OCI-LY3 (cell line): ENCODE results near the gene SOX8.

Experiments used
- H2AFZ ChIP-seq: fragments of 200-600, 300-600 bp; shearing (Covaris generic); 2 replicates; pipeline ENCODE4 v1.6.0; 2014; ENCODE audit warnings: antibody characterized with exemption, low read depth, low read length
- H3K27ac ChIP-seq: fragments of 200-600, 300-600 bp; sonication (generic); 2 replicates; pipeline ENCODE4 v1.5.1; 2014; ENCODE audit warnings: mild to moderate bottlenecking, low read length, moderate library complexity, mixed read lengths
- H3K27me3 ChIP-seq: fragments of 200-600, 300-600 bp; sonication (generic); 2 replicates; pipeline ENCODE4 v1.6.1; 2014; ENCODE audit warnings: low read depth, low read length, mixed read lengths
- H3K36me3 ChIP-seq: fragments of 200-600, 300-600 bp; sonication (generic); replicated peaks from 2 replicates; pipeline ENCODE3; 2014; ENCODE audit warnings: low read depth, low read length, mixed read lengths
- H3K4me1 ChIP-seq: fragments of 300-600, 200-600 bp; sonication (generic); 2 replicates; pipeline ENCODE4 v1.6.1; 2014; ENCODE audit warnings: low read length, mixed read lengths
- H3K4me2 ChIP-seq: fragments of 200-600, 300-600 bp; sonication (generic); 2 replicates; pipeline ENCODE4 v1.6.1; 2014; ENCODE audit warnings: low read length, mixed read lengths
- H3K4me3 ChIP-seq: fragments of 300-600, 200-600 bp; sonication (generic); 2 replicates; pipeline ENCODE4 v1.5.1; 2014; ENCODE audit warnings: antibody characterized with exemption, mild to moderate bottlenecking, low read length, moderate library complexity
- H3K79me2 ChIP-seq: fragments of 300-600, 200-600 bp; shearing (Covaris generic); 2 replicates; pipeline ENCODE4 v1.6.1; 2014; ENCODE audit warnings: mild to moderate bottlenecking, low read length, mixed read lengths
- H3K9ac ChIP-seq: fragments of 300-600, 200-600 bp; shearing (Covaris generic); 2 replicates; pipeline ENCODE4 v1.6.0; 2014; ENCODE audit warnings: mild to moderate bottlenecking, low read length, moderate library complexity
- H3K9me3 ChIP-seq: fragments of 200-600, 300-600 bp; shearing (Covaris generic); 2 replicates; pipeline ENCODE4 v1.6.1; 2014; ENCODE audit warnings: low read length, mixed read lengths; ENCODE audit not compliant: insufficient read depth
- H4K20me1 ChIP-seq: fragments of 200-600, 300-600 bp; sonication (generic); 2 replicates; pipeline ENCODE4 v1.6.1; 2016; ENCODE audit warnings: low read length, mixed read lengths; ENCODE audit not compliant: insufficient read depth
- CTCF ChIP-seq: fragments of 200-600, 300-600 bp; sonication (generic); IDR thresholded peaks from 2 replicates; pipeline ENCODE4 v1.5.1; 2014; ENCODE audit warnings: antibody characterized with exemption, low read length, low read depth
- EZH2phosphoT487 ChIP-seq: fragments of 200-600 bp; shearing (Covaris generic); IDR thresholded peaks from 2 replicates; pipeline ENCODE4 v1.6.1; 2018; ENCODE audit warnings: antibody characterized with exemption, mixed run types, low read depth

The SOX8 gene

DNA sequence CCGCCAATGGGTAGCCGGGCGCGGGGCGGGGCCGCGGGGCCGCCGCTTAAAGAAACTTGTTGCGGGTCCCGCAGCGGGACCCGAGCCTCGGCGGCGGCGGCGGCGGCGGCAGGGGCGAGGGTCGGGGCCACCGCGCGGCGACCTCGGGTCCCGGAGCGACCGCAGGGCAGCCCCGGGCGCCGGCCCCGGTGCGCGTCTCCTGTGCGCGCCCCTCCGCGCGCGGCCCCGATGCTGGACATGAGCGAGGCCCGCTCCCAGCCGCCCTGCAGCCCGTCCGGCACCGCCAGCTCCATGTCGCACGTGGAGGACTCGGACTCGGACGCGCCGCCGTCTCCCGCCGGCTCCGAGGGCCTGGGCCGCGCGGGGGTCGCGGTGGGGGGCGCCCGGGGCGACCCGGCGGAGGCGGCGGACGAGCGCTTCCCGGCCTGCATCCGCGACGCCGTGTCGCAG lies at the start of gene SOX8:
Gene SOX8, plus strand, starts transcription at position 76 of the 450 bp plus-strand sequence. Its CDS starts 153 bp downstream, at position 229.
- Histone ChIP-seq H4K20me1 (no peaks in the 10 kb centered on the region), H3K9ac (no peak within 1 kb of the TSS), H3K4me2 (no peak within 1 kb of the TSS), H3K4me1 (no peaks in the 10 kb centered on the region), H3K27me3 (no peaks in the 10 kb centered on the region), H3K27ac (no peak within 1 kb of the TSS), H3K79me2 (no peaks in the 10 kb centered on the region), H3K4me3 (no peak within 1 kb of the TSS), H2AFZ (no peak within 1 kb of the TSS), H3K36me3 (no peaks in the 10 kb centered on the region), H3K9me3 (no peaks in the 10 kb centered on the region)
- TF ChIP-seq EZH2phosphoT487 (no peak), CTCF (no peak)

DNA sequence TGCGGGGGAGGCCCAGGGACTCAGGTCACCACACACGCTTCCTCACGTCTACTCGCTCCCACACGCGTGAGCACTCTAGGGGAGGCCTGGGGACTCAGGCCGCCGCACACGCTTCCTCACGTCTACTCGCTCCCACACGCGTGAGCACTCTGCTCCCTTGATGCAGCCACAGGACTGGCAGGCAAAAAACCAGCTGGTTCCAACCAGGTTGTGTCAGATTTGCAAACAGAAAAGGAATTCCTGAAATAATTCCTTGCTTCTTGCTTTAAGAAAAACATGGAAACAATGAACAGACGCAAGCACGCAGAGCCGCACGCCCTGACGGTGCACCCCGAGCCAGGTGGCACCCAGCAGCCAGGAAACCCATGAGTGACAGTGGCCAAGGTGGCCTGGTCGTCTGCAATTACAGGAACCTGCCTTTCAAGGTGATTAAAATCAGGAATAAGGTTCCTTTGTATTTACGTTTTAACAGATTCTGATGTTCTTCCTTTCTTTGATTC lies 48.7 kb upstream of the SOX8 start:
- Histone ChIP-seq H3K4me1 (no peaks in the 10 kb centered on the region), H3K36me3 (no peaks in the 10 kb centered on the region), H4K20me1 (no peaks in the 10 kb centered on the region), H3K9ac (no peak overlapping the region), H3K9me3 (no peaks in the 10 kb centered on the region), H3K4me2 (no peak overlapping the region), H3K27ac (no peak overlapping the region), H2AFZ (no peak overlapping the region), H3K27me3 (no peaks in the 10 kb centered on the region), H3K4me3 (no peak overlapping the region), H3K79me2 (no peaks in the 10 kb centered on the region)
- TF ChIP-seq CTCF (no peak), EZH2phosphoT487 (no peak)

DNA sequence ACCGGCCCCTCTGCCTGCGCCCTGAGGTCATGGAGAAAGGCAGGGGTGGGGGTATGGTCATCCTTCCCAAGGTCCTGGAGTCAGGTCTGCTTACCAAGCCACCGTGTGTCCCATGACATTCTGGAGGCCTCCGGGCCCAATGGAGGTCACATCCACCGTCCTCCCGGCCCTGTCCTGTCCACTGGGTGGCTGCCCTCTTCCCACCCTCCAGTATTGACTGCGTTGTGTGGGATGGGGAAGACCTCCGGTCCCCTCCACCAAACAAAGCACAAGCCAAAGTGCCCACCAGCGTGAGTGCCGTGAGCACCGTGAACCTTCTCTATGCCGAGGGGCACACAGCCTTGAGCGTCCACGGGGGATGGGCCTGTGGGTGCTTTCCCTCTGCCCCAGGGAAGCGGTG lies 48.0 kb upstream of the SOX8 start:
- Histone ChIP-seq H3K4me3 (no peak overlapping the region), H3K9me3 (no peaks in the 10 kb centered on the region), H3K36me3 (no peaks in the 10 kb centered on the region), H4K20me1 (no peaks in the 10 kb centered on the region), H3K9ac (no peak overlapping the region), H3K27ac (no peak overlapping the region), H3K27me3 (no peaks in the 10 kb centered on the region), H2AFZ (no peak overlapping the region), H3K79me2 (no peaks in the 10 kb centered on the region), H3K4me1 (no peaks in the 10 kb centered on the region), H3K4me2 (no peak overlapping the region)
- TF ChIP-seq CTCF (no peak), EZH2phosphoT487 (no peak)

DNA sequence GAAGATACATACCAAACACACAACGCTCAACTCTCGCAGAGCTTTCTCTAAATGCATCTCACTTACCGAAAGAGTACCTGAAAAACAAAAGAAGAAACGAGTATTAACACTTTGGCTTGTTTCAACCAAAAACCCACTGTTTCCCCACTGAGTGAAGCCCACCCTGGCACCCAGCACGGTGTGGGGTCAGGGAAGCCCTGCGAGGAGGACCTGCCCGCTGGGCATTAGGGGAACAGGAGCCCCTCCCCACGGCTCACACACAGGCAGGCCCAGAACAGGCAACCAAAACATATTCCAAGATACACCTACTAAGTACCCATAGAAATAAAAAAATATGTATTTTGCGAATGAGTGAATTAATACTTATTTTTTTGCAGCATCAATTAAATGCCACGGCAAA lies 47.4 kb upstream of the SOX8 start:
- no peaks in the 10 kb centered on the region for H3K27me3 ChIP-seq
- no peak overlapping the region for H3K4me3 ChIP-seq
- H3K9me3 ChIP-seq, result no peaks in the 10 kb centered on the region
- no peaks in the 10 kb centered on the region for H3K4me1 ChIP-seq
- H2AFZ ChIP-seq, result no peak overlapping the region
- no peaks in the 10 kb centered on the region for H4K20me1 ChIP-seq
- no peak overlapping the region for H3K9ac ChIP-seq
- H3K27ac ChIP-seq, result no peak overlapping the region
- TF ChIP-seq EZH2phosphoT487 (no peak), CTCF (no peak)
- H3K36me3 ChIP-seq, result no peaks in the 10 kb centered on the region
- no peaks in the 10 kb centered on the region for H3K79me2 ChIP-seq
- H3K4me2 ChIP-seq, result no peak overlapping the region
